Ishikawa (cell line): Measurements from ENCODE around the gene TRMT10C.

Source experiments
- CEBPB ChIP-seq: IDR thresholded peaks from 2 replicates; pipeline ENCODE4 v1.6.1; 2012
- CREB1 ChIP-seq: IDR thresholded peaks from 2 replicates; pipeline ENCODE4 v1.6.1; 2012; ENCODE audit warnings: low read depth
- EGR1 ChIP-seq: IDR thresholded peaks from 2 replicates; pipeline ENCODE4 v1.6.1; 2012
- EP300 ChIP-seq: IDR thresholded peaks from 2 replicates; pipeline ENCODE4 v1.6.1; 2012; ENCODE audit warnings: borderline replicate concordance
- FOXM1 ChIP-seq: IDR thresholded peaks from 2 replicates; pipeline ENCODE4 v1.6.1; 2012; ENCODE audit warnings: low read depth, borderline replicate concordance
- RAD21 ChIP-seq: IDR thresholded peaks from 2 replicates; pipeline ENCODE4 v1.6.1; 2012; ENCODE audit warnings: low read depth
- TAF1 ChIP-seq: IDR thresholded peaks from 2 replicates; pipeline ENCODE4 v1.6.1; 2012; ENCODE audit warnings: low read depth, mild to moderate bottlenecking
- TEAD4 ChIP-seq: IDR thresholded peaks from 2 replicates; pipeline ENCODE4 v1.6.1; 2012
- YY1 ChIP-seq: IDR thresholded peaks from 2 replicates; pipeline ENCODE4 v1.6.1; 2012; ENCODE audit warnings: low read depth
- ZBTB7A ChIP-seq: IDR thresholded peaks from 2 replicates; pipeline ENCODE4 v1.6.1; 2012; ENCODE audit warnings: low read depth
- TF ChIP-seq, protein P1 (sequence below): IDR thresholded peaks from 2 replicates; pipeline ENCODE4 v1.6.1; 2012; ENCODE audit warnings: low read depth, mild to moderate bottlenecking
- TF ChIP-seq, protein P2 (sequence below): IDR thresholded peaks from 2 replicates; pipeline ENCODE4 v1.6.1; 2012

DNA sequence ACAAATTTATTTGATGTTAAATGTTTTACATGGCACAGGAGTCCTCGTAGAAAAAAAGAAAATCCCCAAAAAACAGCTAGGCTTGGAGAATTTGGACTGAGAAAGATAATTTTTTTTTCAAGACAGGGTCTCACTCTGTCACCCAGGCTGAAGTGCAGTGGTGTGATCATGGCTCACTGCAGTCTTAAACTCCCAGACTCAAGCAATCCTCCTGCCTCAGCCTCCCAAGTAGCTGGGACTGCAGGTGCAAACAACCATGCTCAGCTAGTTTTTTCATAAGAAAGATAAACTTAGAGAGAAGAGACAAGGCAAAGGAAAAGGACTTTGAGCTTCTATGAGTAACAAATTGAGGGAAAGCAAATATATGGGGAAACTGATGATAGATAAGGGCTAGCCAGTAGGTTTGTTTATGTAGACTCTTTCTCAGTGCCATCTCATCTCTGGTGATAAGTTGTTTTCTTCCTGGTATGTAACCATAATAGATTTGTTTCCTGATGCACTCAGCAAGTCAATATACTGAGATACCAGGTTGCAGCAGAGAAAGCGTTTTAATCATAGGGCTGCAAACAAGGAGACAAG lies 13.1 kb upstream of the TRMT10C start:
- TF ChIP-seq, protein P1, sequence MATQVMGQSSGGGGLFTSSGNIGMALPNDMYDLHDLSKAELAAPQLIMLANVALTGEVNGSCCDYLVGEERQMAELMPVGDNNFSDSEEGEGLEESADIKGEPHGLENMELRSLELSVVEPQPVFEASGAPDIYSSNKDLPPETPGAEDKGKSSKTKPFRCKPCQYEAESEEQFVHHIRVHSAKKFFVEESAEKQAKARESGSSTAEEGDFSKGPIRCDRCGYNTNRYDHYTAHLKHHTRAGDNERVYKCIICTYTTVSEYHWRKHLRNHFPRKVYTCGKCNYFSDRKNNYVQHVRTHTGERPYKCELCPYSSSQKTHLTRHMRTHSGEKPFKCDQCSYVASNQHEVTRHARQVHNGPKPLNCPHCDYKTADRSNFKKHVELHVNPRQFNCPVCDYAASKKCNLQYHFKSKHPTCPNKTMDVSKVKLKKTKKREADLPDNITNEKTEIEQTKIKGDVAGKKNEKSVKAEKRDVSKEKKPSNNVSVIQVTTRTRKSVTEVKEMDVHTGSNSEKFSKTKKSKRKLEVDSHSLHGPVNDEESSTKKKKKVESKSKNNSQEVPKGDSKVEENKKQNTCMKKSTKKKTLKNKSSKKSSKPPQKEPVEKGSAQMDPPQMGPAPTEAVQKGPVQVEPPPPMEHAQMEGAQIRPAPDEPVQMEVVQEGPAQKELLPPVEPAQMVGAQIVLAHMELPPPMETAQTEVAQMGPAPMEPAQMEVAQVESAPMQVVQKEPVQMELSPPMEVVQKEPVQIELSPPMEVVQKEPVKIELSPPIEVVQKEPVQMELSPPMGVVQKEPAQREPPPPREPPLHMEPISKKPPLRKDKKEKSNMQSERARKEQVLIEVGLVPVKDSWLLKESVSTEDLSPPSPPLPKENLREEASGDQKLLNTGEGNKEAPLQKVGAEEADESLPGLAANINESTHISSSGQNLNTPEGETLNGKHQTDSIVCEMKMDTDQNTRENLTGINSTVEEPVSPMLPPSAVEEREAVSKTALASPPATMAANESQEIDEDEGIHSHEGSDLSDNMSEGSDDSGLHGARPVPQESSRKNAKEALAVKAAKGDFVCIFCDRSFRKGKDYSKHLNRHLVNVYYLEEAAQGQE = no peak
- TF ChIP-seq FOXM1 (no peak), EP300 (no peak), RAD21 (no peak), TAF1 (no peak), YY1 (no peak), ZBTB7A (no peak), CREB1 (no peak), EGR1 (no peak), CEBPB (no peak), TEAD4 (no peak)
- TF ChIP-seq, protein P2, sequence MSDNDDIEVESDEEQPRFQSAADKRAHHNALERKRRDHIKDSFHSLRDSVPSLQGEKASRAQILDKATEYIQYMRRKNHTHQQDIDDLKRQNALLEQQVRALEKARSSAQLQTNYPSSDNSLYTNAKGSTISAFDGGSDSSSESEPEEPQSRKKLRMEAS = no peak
